ENCODE measurements around the gene CR2.
"Not testable (repeated sequence)": the region's sequence is repeated elsewhere in the genome, so short reads cannot be mapped to it uniquely, and the experiment has no call there.

CR2 gene

GRCh38 chr1:207428783-207429182 lies 25.3 kb upstream of the CR2 start:
- no peak overlapping the region for H3K4me3 Mint-ChIP-seq
- H3K27me3 Mint-ChIP-seq: peaks cover 9% of the 10 kb centered on the region

GRCh38 chr1:207429963-207430362 lies 24.2 kb upstream of the CR2 start:
- Mint-ChIP-seq H3K9me3 (no peaks in the 10 kb centered on the region), H3K36me3 (ENCODE audit: low read depth) (no peaks in the 10 kb centered on the region), H3K4me3 (no peak overlapping the region), H3K4me1 (ENCODE audit: low read depth) (no peaks in the 10 kb centered on the region), H3K27ac (no peak overlapping the region), H3K27me3 (peaks cover 9% of the 10 kb centered on the region)
- DNase-seq: no peak

More at GRCh38 chr1:207428783-207429182, 25.3 kb upstream of the CR2 start:
- Mint-ChIP-seq H3K9me3 (no peaks in the 10 kb centered on the region), H3K27ac (no peak overlapping the region), H3K4me1 (ENCODE audit: low read depth) (no peaks in the 10 kb centered on the region), H3K36me3 (ENCODE audit: low read depth) (no peaks in the 10 kb centered on the region)
- no peak for DNase-seq

- Mint-ChIP-seq H3K27ac (no peak overlapping the region), H3K36me3 (ENCODE audit: low read depth) (no peaks in the 10 kb centered on the region), H3K4me1 (ENCODE audit: low read depth) (peaks cover 3% of the 10 kb centered on the region), H3K27me3 (peaks cover 9% of the 10 kb centered on the region), H3K9me3 (no peaks in the 10 kb centered on the region), H3K4me3 (no peak overlapping the region)
- DNase-seq: no peak
Measured at GRCh38 chr1:207430602-207431001, 23.5 kb upstream of the CR2 start.

GRCh38 chr1:207431508-207431907 lies 22.6 kb upstream of the CR2 start:
- no peaks in the 10 kb centered on the region for H3K36me3 Mint-ChIP-seq (ENCODE audit: low read depth)
- H3K27ac Mint-ChIP-seq: no peak overlapping the region
- peaks cover 8% of the 10 kb centered on the region for H3K4me1 Mint-ChIP-seq (ENCODE audit: low read depth)
- no peak overlapping the region for H3K4me3 Mint-ChIP-seq
- DNase-seq: no peak
- H3K9me3 Mint-ChIP-seq: no peaks in the 10 kb centered on the region
- H3K27me3 Mint-ChIP-seq: peaks cover 9% of the 10 kb centered on the region

GRCh38 chr1:207433435-207433834 lies 20.7 kb upstream of the CR2 start:
- DNase-seq: no peak
- Mint-ChIP-seq H3K4me3 (no peak overlapping the region), H3K36me3 (ENCODE audit: low read depth) (no peaks in the 10 kb centered on the region)

GRCh38 chr1:207436746-207437145 lies 17.4 kb upstream of the CR2 start:
- H3K4me1 Mint-ChIP-seq (ENCODE audit: low read depth): peaks cover 11% of the 10 kb centered on the region
- H3K4me3 Mint-ChIP-seq; DNase-seq; H3K36me3 Mint-ChIP-seq (ENCODE audit: low read depth); H3K27ac Mint-ChIP-seq; H3K27me3 Mint-ChIP-seq; H3K9me3 Mint-ChIP-seq: not testable (repeated sequence)

More at GRCh38 chr1:207433435-207433834, 20.7 kb upstream of the CR2 start:
- Mint-ChIP-seq H3K27me3 (peaks cover 7% of the 10 kb centered on the region), H3K27ac (no peak overlapping the region), H3K9me3 (no peaks in the 10 kb centered on the region), H3K4me1 (ENCODE audit: low read depth) (peaks cover 11% of the 10 kb centered on the region)

GRCh38 chr1:207440626-207441025 lies 13.5 kb upstream of the CR2 start:
- H3K27ac Mint-ChIP-seq: no peak overlapping the region
- no peak overlapping the region for H3K4me3 Mint-ChIP-seq
- no peaks in the 10 kb centered on the region for H3K9me3 Mint-ChIP-seq
- no peaks in the 10 kb centered on the region for H3K27me3 Mint-ChIP-seq
- H3K36me3 Mint-ChIP-seq (ENCODE audit: low read depth): no peaks in the 10 kb centered on the region
- no peak for DNase-seq
- H3K4me1 Mint-ChIP-seq (ENCODE audit: low read depth): peaks cover 15% of the 10 kb centered on the region

- Mint-ChIP-seq H3K27ac (no peak overlapping the region), H3K36me3 (ENCODE audit: low read depth) (no peaks in the 10 kb centered on the region), H3K27me3 (peaks cover under 1% of the 10 kb centered on the region), H3K9me3 (no peaks in the 10 kb centered on the region), H3K4me1 (ENCODE audit: low read depth) (peaks cover 6% of the 10 kb centered on the region), H3K4me3 (no peak overlapping the region)
- no peak for DNase-seq
Measured at GRCh38 chr1:207444514-207445217, 9.5 kb upstream of the CR2 start.

GRCh38 chr1:207453710-207454045 lies 450 bp upstream of the CR2 start:
- H3K36me3 Mint-ChIP-seq (ENCODE audit: low read depth): no peaks in the 10 kb centered on the region
- no peak overlapping the region for H3K27ac Mint-ChIP-seq
- peak overlapping the region; percentile 66 for H3K4me3 Mint-ChIP-seq

GRCh38 chr1:207455183-207455754 lies 1.1 kb downstream of the CR2 start:
- H3K27me3 Mint-ChIP-seq: peaks cover 17% of the 10 kb centered on the region
- peaks cover 27% of the 10 kb centered on the region for H3K4me1 Mint-ChIP-seq (ENCODE audit: low read depth)
- DNase-seq: no peak
- H3K9me3 Mint-ChIP-seq: no peaks in the 10 kb centered on the region
- no peak overlapping the region for H3K27ac Mint-ChIP-seq
- peak overlapping the region; percentile 66 for H3K4me3 Mint-ChIP-seq
- H3K36me3 Mint-ChIP-seq (ENCODE audit: low read depth): no peaks in the 10 kb centered on the region

More at GRCh38 chr1:207453710-207454045, 450 bp upstream of the CR2 start:
- DNase-seq: no peak
- peaks cover 18% of the 10 kb centered on the region for H3K4me1 Mint-ChIP-seq (ENCODE audit: low read depth)
- H3K9me3 Mint-ChIP-seq: no peaks in the 10 kb centered on the region
- peaks cover 22% of the 10 kb centered on the region for H3K27me3 Mint-ChIP-seq

- no peak for DNase-seq
- Mint-ChIP-seq H3K9me3 (no peaks in the 10 kb centered on the region), H3K4me1 (ENCODE audit: low read depth) (peaks cover 57% of the 10 kb centered on the region), H3K27me3 (peaks cover 10% of the 10 kb centered on the region), H3K4me3 (no peak overlapping the region), H3K36me3 (ENCODE audit: low read depth) (no peaks in the 10 kb centered on the region), H3K27ac (no peak overlapping the region)
Measured at GRCh38 chr1:207458414-207458813, 4.3 kb downstream of the CR2 start.

- no peaks in the 10 kb centered on the region for H3K9me3 Mint-ChIP-seq
- peaks cover 8% of the 10 kb centered on the region for H3K27me3 Mint-ChIP-seq
- no peak for DNase-seq
- no peak overlapping the region for H3K27ac Mint-ChIP-seq
- H3K4me1 Mint-ChIP-seq (ENCODE audit: low read depth): peaks cover 60% of the 10 kb centered on the region
- no peak overlapping the region for H3K4me3 Mint-ChIP-seq
- no peaks in the 10 kb centered on the region for H3K36me3 Mint-ChIP-seq (ENCODE audit: low read depth)
Measured at GRCh38 chr1:207459008-207459407, 4.9 kb downstream of the CR2 start.

- no peak for DNase-seq
- Mint-ChIP-seq H3K36me3 (ENCODE audit: low read depth) (no peaks in the 10 kb centered on the region), H3K4me3 (no peak overlapping the region), H3K9me3 (no peaks in the 10 kb centered on the region), H3K4me1 (ENCODE audit: low read depth) (peaks cover 52% of the 10 kb centered on the region), H3K27me3 (no peaks in the 10 kb centered on the region), H3K27ac (no peak overlapping the region)
Measured at GRCh38 chr1:207461649-207462048, 7.5 kb downstream of the CR2 start.

- H3K27ac Mint-ChIP-seq: no peak overlapping the region
- peaks cover 52% of the 10 kb centered on the region for H3K4me1 Mint-ChIP-seq (ENCODE audit: low read depth)
- H3K9me3 Mint-ChIP-seq: no peaks in the 10 kb centered on the region
- no peaks in the 10 kb centered on the region for H3K27me3 Mint-ChIP-seq
- no peaks in the 10 kb centered on the region for H3K36me3 Mint-ChIP-seq (ENCODE audit: low read depth)
- H3K4me3 Mint-ChIP-seq: no peak overlapping the region
- DNase-seq: no peak
Measured at GRCh38 chr1:207462535-207462934, 8.4 kb downstream of the CR2 start.

- no peaks in the 10 kb centered on the region for H3K36me3 Mint-ChIP-seq (ENCODE audit: low read depth)
- H3K27ac Mint-ChIP-seq: no peak overlapping the region
- no peaks in the 10 kb centered on the region for H3K9me3 Mint-ChIP-seq
- DNase-seq: no peak
- H3K27me3 Mint-ChIP-seq: no peaks in the 10 kb centered on the region
- no peak overlapping the region for H3K4me3 Mint-ChIP-seq
- peaks cover 52% of the 10 kb centered on the region for H3K4me1 Mint-ChIP-seq (ENCODE audit: low read depth)
Measured at GRCh38 chr1:207463021-207463420, 8.9 kb downstream of the CR2 start.
